GM21423 (cell line): Measurements from ENCODE around the gene GRM4.

Experiments
- ATAC-seq: cut with Tn5 transposase; IDR thresholded peaks from one replicate; pipeline ENCODE4 v1.9.1; 2021; ENCODE audit warnings: mild to moderate bottlenecking, moderate library complexity; ENCODE audit not compliant: unreplicated experiment

The GRM4 gene

DNA sequence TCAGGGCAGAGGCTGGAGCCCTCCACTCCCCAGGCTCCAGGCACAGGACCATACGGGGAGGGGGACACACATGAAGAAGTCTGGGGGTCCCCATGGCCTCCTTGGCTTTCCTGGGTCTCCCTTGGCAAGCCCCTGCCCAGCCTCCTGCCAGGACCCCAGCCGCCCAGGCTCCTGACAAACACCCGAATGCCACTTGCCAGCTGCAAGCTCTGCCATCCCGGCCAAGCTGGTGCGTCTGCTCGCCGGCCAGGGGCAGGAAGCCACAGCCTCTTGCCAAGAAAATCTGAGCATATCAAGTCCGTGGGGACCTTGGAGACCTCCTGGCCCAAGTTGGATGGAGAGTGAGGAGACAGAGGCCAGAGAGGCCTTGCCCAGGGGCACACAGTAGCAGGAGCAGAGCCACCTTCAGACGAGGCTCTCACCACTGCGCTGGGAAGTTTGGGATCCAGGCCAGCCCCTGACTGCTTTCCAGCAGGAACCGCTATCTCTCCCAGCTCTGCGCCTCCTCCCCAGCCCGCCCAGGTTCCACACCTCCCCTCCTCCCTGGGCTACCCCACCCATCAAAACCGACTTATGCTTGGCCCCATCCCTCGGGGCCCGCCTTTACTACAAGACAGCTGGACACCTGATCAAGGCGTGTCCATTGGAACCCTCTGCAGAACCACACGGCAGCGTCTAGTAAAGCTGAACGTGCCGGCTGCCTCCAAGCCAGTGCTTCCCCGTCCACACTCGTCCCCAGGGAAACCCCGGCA lies 80.2 kb downstream of the GRM4 start:
- ATAC-seq: no peak

DNA sequence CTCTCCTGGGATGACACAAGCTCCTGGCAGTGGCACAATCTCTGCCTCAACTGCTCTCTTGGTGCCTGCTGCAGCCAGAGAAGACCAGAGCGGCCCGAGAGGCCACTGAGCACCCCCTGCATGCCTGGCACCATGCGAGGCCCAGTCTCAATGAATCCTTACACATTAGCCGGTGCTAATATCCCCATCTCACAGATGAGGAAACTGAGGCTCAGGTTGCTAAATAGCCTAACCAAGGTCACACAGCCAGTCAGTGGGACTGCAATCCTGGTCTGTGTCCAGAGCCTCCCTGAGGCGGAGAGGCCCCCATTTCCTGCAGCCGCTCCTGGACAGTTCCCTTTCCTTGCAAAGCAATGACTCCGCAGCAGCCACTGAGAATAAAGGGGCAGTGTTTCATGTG lies 81.2 kb downstream of the GRM4 start:
- ATAC-seq: no peak

DNA sequence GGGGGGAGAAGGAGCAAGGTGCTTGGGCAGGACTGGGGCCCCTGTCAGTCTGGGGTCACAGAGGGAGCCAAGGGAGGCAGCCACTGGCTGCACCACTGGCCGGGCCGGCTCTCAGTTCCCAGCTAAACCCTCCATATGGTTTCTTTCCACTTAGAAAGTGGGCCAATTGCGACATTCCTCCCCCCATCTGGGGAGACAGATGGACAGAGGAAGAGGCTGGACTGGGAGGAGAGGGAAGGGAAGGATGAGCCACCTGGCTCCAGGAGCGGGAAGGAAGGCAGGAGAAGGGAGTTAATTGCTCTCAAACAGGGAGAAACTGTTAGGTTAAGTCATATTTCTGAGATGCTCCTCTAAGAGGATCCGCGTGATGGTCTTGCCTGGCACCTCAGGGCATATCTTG lies 82.2 kb downstream of the GRM4 start:
- no peak for ATAC-seq

DNA sequence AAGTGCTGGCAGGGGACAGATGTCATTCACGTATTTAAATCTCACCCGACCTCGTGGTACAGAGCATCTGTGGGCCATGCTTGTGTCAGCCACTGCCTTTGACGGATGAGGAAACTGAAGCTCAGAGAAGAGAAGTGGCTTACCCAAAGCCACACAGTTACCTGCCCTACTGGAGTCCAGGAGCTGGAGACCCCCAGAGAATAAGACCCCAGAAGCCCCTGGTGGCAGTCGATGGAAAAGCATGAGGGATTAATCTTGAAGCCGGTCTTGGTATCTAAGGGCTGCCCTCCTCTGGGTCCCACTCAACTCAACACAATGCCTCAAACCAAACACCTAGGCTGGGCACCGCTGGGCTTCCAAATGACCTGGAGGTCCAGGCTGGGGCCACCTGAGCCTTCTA lies 83.1 kb downstream of the GRM4 start:
- ATAC-seq: no peak

DNA sequence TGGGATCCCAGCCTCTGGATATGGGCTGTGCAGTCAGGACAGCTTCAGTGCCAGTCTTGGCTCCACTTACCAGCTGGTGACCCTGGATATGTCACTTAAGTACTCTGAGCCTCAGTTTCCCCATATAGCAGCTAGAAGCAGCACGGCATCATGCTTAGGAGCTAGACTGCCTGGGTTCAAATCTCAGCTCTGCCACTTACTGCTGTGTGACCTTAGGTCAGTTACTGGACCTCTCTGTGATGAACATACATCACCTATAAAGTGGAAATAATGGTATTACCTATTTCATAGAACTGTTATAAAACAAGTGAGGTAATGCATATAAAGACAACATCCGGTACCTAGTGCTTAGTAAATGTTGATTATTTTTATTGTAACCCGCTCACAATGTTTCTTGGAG lies 83.7 kb downstream of the GRM4 start:
- no peak for ATAC-seq

DNA sequence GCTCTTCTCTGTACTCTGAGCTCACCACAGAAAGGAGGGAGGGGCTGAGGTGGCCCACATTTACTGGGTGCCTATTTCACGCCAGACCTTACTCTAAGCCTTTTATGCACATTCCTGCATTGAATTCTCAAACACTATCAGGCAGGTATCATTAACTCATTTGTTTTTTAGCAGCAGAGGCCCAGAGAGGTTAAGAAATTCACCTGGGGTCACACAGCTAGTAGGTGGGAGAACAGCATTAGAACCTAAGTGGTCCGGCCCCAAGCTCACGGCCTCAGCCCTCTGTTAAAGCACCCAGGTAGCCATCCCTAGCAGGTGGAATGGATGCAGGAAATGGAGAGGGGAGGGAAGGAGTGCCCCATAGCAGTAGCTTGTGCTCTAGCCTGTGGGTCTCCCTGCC lies 84.5 kb downstream of the GRM4 start:
- ATAC-seq: no peak

DNA sequence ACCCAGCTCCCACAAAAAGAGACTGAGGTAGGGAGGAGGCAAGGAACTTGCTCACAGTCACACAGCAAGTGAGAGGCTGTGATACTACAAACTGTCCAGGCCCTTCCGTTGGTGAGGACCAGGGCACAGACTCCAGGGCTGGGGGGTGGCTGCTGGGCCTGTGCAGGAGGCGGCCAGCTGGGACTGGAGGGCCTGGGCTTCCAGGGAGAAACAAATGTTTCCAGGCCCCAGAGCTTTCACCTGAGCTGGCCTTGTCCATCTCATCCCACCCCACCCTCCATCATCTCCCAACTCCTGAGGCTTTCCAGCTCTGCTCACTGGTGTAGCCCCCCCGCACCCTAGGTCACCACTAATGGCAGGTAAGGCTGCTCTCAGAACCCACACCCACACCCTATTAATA lies 86.0 kb downstream of the GRM4 start:
- ATAC-seq: no peak

DNA sequence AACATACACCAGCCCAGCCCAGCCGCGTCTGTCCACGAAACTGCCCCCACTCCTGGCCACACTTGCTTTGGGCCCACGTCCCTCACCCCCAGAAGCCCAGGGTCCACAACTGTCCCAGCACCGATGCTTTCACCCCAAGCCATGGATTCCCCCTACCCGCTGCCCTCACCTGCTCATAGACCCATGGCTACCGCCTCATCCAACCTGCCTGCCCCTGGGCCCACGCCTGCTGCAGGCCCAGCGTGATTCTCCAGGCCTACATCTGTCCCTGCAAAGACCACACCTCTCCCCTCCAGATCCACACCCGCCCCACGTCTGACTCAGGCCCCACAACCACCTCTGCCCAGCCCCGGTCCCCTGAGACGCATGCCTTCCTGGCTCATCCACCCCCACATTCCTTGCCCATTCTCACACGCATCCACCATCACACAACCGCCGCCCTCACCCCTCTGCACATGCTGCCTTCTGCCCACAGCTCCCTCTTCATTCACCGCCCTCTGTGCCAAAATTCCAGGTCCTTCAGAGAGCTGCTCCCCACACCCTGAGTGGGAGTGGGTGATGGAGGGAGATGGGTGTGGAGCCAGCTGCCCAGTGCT lies 86.7 kb downstream of the GRM4 start:
- ATAC-seq: no peak

DNA sequence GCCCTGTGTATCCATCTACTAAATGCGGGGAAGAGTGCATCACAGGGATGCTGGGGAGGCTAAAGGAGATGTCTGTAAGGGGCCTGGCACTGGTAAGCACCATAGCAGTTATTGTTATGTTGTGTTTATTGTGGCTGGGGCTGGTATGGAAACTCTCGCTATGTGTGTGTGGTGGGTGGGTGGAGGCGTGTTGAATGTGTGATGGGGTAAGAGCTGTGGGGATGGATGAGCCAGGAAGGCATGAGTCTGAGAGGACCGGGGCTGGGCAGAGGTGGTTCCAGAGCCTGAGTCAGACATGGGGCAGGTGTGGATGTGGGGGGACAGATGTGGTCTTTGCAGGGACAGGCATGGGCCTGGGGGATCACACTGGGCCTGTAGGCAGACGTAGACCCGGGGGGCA lies 88.1 kb downstream of the GRM4 start:
- no peak for ATAC-seq

DNA sequence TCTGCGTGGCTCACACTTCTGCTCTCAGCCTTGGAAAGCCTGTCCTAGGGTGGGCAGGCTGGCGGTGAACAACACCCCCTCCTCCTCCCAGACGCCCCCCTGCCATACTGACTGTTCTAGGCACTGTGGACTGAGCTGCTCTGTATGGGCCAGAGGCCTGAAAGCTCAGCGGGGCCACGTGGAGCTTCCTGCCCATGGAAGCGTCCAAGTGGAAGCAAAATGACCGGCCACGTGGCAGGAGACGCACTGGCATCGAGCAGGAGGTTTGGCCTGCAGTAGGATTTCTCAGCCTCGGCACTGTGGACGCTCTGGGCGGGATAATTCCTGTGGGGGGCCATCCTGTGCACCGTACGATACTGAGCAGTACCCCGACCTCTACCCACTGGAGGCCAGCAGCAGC lies 88.7 kb downstream of the GRM4 start:
- no peak for ATAC-seq

DNA sequence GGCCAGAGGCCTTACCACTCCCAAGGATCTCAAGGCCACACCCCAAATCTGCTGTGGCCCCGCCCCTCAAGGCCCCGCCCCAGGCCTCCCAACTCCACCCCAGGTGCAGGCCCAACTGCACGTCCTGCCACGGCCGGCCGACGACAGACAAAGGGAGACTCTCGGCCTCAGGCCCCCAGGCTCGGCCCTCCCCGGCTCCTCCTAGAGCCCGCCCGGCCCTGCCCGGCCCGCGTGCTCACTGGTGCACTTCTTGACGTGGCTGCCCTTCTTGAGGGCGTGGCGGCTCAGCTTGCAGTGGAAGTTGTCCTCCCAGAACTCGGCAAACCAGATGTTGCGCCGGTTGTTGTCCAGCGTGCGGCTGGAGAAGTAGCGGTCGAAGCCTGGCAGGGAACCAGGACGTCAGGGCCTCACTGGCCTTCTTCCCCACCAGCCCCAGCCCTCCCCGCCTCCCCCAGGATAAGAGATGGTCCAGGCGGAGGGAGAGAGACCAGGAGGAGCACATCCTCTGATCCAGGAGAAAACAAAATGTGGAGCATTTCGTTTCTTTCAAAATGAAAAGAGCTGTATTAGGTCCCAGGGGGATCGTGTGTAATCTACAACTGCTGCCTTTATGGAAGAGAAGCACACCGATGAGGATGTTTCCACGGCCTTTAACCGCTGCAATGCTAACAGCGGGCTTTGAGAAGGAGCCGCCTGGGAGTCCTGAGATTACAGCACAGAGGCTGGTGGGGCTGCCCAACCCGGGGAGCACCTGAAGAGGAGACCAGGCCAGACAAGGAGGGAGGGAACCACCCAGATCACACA lies 89.4 kb downstream of the GRM4 start:
- no peak for ATAC-seq

DNA sequence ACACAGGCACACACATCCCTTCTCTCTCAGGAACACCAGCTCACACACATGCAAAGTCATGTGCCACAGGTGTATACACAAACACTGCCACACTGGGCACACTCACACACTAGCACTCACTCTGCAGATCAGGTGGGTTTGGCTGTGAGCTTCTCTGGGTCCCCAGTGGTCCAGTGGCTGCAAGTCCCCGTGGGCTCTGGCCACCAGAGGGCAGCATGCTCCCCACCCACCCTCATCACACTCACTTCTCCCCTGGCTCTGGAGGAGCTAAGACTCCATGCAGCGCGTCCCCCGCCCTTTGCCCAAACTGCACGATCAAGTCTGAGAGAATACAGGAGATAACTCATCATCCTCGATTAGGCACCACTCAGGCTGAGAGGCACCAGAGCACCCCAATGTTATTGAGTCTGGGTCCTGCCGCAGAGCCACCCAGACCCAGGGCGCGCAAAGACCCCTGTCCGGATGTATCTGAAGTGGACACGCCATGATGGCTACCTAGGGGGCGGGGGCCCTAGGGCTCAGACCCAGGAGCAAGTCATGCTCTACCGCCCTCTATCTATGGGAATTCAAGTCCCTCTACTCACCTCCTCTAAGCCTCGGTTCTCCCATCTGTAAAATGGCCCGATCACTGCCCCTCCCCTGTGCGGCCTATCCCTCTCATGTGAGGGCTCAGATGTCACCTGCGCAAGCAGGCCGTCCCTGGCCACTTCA lies 90.5 kb downstream of the GRM4 start:
- ATAC-seq: no peak

DNA sequence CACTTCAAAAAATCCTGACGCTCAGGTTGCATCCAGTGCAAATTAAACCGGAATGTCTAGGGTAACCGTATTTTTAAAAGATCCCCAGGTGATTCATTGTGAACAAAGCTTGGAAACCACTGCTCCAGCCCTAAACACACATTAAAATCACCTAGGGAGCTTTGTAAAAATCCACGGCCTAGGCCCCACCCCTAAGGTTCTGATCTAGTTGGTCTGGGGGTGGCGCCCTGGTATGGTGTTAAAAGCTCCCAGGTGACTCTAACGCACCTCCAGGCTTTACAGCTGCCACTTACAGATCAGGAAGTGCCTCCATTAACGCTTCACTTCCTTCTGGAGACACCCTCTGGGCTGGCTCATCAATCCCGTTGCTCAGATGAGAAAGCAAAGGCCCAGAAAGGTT lies 92.2 kb downstream of the GRM4 start:
- no peak for ATAC-seq

DNA sequence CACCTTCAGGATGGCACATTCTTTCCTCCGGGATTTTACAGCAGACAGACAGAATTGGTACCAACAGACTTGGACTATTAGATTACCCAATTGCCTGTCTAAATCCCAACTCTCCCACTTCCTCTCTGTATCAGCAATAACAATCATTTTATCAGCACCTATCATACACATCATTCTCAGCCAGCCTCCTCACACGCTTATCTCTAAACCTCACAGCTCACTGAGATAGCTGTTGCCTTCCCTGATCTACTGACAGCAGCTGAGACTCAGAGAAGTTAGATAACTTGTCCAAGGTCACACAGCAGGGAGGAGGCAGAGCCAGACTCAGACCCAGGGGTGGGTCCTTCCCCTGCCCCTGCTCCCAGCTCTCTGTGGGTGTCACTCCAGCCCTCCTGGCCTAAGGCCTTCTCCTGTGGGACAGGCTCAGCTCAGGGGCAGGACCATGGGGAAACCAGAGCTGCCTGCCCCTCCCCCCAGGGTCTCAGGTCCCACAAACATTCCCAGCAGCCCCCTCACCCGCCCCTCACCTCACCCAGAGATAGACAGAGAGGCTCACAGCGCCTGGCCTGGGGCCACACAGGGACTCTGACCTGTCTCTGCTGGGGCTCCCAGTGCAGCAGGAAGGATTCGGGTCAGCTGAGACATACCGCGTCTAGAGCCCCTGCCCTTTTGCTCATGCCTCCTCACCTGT lies 92.8 kb downstream of the GRM4 start:
- ATAC-seq: no peak

DNA sequence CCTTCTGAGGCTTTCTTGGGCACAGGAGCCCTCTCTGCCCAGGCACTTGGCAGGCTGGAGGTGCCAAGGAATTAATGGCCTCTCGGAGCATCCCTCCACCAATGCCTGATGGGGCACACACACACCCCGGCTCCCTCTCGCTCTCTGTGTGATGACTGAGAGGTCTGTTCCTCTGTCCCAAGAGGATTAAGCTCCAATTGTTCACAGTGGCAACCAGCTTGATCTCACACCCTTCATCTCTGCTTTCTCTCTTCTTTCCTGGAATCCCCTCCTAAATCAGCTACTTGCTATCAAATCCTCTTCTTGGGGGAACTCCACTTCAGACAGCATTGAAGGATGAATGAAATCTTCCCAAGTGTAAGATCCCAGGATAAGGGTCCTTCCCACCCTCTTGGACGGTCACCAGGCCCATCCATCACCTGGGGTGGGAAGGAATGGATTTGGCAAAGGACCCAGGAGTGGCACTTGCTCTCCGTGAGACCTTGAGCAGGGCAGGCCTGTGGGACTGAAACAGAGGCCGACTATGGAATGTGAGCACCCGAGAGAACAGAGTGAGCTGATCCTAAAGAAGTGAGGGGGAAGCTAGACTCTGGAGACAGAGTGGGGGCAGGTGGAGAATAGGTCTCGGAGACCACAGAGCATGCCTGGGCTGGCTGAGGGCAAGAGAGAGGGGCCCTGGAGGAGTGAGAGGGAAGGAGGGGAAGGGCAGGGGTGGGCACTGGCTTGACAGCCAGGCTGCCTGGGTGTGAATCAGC lies 93.6 kb downstream of the GRM4 start:
- ATAC-seq: no peak

DNA sequence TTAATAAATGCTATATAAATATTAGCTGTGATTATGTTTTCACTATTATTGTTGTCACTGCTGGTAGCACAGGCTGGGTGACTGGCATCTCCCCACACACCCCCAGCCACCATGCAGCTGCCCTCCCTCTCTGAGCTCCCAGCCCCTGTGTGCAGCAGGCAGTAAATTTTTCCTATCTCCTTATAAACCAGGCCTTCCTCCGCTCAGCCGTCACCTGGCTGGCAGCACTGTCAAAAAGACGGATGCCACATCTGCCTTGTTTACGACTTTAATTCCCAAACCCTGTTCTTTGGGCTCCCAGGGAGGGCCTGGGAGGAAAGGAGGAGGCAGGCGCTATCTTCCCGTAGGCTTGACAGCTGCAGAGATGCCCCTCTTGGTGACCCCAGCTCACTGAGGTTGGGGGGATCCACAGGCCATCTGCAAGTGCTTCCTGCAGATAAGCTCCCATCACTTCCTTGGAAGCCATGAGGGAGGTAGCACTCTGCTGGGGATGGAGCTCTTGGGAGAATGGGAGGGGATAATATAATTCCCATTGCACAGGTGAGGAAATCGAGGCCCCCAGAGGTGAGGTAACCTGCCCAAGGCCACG lies 94.5 kb downstream of the GRM4 start:
- ATAC-seq: no peak

DNA sequence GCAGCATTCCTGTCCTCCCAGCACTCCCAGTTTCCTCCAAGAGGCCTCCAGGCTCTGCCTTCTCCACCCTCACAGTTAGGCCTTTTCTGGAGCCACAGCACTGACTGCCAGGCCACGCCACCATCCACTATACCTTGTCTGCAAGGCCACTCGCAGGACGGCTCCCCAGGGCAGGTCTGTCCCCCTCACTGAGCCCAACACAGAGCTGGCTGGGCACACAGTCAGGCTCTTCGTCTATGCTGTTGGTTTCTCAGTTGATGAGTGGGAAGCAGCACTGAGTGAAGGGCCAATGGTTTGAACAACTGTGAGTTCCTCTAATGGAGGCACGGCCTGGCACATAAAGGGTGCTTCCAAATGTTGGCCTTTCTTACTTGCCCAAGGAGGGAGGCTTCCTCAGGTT lies 95.2 kb downstream of the GRM4 start:
- ATAC-seq: no peak

DNA sequence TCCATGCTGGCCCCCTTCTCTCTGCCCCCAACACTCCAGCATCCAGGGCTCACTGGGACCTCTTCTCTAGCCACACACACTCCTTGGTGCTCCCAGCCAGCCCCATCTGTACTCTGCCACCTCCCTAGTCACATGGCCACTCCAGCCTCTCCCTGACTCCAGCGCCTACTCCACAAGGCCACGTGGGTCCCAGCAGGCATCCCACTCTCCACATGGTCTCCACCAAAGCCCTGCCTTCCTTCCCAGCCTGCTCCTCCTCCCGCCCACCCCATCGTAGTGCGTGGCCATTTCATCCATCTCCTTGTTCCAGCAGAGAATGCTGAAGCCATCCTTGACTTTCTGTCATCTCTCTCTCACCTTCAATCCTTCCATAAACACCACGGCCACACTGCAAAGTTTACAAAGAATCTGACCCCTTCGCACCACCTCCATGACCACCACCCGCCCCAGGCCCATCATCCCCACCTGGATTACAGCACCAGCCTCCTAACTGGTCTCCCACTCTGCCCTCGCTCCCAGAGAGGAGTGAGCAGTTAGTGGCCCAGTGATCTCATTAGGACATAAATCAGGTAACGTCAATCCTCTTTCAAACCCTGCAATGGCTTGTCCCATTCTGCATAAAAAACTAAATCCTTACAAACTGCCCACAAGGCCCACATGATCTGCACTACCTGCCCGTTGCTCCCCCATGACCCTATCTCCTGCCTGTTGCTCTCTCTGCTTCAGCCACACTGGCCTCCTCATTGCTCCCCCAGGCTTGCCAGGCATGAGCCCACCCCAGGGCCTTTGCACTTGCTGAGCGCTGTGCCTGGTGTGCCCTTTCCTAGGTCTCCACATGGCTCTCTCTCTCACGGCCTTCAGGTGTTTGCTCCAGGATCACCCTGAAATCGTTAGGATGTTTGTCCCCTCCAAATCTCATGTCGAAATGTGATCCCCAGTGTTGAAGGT lies 96.2 kb downstream of the GRM4 start:
- ATAC-seq: no peak
